Inferior parietal cortex (tissue), 1 donor: Measurements from ENCODE around the gene ZBTB9.

Experiments used
- DNase-seq: peaks from one replicate; pipeline ENCODE4 v3.0.0-alpha.2; 2016; ENCODE audit errors: extremely low spot score

The ZBTB9 gene

DNA sequence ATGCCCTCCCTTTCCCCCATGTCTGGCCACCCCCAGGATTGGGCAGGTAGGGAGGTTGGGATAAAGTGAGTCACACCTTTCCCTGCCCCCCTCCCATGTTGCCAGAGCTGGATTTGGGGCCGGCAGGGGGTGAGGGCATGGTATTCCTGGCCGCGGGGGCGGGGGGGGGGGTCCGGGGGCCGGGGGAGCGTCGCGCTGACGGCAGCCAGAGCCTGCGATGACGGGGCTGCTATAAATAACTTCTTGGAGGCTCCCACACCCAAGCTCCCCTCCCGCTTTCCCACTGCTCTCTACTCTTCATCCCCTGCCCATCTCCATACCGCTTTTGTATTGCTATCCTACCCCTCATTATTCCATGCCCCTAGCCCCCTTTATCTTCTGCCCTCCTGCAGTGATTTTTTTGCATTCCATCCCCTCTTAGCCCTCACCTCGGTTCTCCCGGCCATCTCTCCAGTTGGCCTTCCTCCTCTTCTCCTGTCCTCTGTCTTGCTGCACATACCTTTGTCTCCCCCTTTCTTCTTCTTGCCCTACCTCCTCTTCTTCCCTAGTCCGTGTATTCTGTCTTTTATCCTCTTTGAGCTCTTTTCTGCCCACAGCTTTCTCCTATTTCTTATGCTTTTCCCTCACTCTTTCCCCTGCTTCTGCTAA is 20.7 kb upstream of the ZBTB9 start:
- no peak for DNase-seq

DNA sequence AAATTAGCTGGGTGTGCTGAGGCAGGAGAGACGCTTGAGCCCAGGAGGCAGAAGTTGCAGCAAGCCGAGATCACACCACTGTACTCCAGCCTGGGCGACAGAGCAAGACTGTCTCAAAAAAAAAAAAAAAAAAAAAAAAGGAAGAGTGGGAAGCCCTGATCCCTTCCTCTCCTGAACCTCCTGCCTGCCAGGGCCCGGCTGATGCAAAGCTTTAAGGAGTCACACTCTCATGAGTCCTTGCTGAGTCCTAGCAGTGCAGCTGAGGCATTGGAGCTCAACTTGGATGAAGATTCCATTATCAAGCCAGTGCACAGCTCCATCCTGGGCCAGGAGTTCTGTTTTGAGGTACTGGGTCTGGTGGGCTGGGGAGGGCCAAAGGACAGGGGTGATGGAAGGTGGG is 19.4 kb upstream of the ZBTB9 start:
- no peak for DNase-seq

DNA sequence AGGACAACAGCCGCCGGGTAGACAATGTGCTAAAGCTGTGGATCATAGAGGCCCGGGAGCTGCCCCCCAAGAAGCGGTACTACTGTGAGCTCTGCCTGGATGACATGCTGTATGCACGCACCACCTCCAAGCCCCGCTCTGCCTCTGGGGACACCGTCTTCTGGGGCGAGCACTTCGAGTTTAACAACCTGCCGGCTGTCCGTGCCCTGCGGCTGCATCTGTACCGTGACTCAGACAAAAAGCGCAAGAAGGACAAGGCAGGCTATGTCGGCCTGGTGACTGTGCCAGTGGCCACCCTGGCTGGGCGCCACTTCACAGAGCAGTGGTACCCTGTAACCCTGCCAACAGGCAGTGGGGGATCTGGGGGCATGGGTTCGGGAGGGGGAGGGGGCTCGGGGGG is 16.7 kb upstream of the ZBTB9 start:
- DNase-seq, result no peak

DNA sequence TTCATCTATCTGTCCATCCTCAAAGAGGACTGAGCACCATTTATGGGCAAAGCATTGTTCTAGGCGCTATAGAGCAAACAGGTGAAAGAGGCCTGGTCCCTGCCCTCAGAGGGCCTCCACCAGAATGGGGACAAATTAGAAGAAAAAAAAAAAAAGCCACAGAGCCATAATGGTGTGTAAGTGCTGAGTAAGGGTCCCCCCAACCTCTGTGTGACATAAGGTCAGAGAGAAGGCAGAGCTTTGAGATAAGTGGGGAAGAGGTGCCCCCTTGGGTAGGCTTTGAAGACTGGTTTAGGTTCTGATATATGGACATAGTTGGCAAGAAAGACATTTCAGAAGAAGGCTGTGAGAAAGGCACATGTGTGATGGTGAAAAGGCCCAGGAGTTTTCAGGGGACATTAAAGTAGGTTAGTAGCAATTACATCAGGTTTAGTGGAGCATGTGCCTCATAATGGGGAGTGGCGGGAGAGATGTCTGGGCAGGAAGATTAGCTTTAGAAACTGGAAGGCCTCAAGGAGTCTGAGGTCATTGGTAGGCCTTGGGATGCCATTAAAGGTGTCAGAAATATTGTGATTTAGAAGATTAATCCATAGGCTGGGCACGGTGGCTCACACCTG is 15.3 kb upstream of the ZBTB9 start:
- no peak for DNase-seq

DNA sequence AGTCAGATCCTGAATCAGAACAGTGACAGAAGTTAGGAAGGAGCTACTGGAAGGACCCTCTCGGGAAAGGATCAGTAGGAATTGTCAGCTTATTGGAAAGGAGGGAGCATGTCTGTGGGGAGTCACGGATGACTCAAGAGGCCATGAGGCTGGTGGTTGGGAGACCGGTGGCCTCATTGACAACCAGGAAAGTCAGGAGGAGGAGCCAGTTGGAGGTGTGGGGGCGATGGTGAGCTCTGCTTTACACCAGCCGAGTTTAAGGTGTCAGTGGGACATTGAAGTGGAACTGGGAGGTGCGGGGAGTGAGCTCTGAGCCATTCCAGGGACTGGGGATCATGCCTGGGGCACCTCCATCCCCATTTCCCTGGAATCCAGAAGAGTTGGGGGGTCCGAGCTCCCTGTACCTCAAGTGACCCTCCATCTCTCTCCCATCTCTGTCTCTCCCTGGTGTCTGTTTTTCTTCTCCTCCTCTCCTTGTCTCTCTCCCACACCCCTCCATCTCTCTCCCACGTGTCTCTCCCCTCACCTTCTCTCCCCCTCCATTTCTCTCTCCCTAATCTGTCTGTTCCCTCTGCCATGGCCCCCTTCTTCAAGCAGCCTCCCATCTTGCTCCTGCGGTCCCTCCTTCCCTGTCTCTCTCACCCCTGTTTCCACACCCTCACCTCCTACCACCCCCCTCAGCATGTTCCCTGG is 14.3 kb upstream of the ZBTB9 start:
- no peak for DNase-seq

DNA sequence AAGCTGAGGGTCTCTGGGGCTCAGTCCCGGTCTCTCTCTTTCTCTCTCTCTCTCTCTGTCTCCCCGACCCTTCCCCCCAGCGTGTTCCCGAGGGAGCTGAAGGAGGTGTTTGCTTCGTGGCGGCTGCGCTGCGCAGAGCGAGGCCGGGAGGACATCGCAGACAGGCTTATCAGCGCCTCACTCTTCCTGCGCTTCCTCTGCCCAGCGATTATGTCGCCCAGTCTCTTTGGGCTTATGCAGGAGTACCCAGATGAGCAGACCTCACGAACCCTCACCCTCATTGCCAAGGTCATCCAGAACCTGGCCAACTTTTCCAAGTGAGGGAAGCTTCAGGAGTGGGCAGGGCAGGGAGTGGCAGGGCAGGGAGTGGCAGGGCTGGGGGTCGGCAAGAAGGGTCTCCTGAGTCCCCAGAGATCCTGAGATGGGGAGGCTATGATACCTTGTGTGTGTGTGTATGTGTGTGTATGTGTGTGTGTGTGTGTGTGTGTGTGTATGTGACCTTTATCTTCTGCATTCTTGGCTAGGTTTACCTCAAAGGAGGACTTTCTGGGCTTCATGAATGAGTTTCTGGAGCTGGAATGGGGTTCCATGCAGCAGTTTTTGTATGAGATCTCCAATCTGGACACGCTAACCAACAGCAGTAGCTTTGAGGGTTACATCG is 13.6 kb upstream of the ZBTB9 start:
- DNase-seq, result no peak

DNA sequence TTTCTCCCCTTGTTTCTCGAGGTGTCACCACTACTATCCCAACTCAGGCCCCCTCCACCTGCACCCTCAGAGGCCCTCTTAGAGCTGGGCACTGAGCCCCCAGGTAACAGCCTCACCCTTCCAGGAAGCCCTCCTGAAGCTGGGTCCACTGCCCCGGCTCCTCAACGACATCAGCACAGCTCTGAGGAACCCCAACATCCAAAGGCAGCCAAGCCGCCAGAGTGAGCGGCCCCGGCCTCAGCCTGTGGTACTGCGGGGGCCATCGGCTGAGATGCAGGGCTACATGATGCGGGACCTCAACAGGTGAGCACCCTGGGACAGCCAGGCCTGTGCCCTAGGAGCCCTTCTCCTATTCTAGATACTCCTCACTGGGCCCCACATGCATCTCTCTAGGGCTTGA is 12.9 kb upstream of the ZBTB9 start:
- DNase-seq, result no peak

DNA sequence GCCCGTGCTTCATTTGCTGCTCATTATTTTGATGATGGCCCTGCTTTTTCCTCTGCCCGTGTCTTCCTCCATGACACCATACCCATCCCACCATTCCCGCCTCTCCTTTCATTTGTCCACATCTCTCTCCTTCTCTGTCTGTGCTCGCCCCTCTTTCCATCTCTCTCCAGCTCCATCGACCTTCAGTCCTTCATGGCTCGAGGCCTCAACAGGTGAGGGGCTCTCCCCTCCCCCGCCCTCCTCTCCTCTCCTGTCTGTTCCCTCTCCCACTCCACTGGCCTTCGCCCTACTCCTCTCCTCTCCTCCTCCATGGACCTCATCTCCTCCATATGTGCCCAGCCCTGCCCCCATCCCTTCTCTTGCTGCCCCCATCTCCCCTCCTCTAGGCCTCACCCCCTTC is 12.1 kb upstream of the ZBTB9 start:
- no peak for DNase-seq

DNA sequence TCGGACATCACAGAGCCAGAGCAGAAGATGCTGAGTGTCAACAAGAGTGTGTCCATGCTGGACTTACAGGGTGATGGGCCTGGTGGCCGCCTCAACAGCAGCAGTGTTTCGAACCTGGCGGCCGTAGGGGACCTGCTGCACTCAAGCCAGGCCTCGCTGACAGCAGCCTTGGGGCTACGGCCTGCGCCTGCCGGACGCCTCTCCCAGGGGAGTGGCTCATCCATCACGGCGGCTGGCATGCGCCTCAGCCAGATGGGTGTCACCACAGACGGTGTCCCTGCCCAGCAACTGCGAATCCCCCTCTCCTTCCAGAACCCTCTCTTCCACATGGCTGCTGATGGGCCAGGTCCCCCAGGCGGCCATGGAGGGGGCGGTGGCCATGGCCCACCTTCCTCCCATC is 11.4 kb upstream of the ZBTB9 start:
- DNase-seq, result no peak

DNA sequence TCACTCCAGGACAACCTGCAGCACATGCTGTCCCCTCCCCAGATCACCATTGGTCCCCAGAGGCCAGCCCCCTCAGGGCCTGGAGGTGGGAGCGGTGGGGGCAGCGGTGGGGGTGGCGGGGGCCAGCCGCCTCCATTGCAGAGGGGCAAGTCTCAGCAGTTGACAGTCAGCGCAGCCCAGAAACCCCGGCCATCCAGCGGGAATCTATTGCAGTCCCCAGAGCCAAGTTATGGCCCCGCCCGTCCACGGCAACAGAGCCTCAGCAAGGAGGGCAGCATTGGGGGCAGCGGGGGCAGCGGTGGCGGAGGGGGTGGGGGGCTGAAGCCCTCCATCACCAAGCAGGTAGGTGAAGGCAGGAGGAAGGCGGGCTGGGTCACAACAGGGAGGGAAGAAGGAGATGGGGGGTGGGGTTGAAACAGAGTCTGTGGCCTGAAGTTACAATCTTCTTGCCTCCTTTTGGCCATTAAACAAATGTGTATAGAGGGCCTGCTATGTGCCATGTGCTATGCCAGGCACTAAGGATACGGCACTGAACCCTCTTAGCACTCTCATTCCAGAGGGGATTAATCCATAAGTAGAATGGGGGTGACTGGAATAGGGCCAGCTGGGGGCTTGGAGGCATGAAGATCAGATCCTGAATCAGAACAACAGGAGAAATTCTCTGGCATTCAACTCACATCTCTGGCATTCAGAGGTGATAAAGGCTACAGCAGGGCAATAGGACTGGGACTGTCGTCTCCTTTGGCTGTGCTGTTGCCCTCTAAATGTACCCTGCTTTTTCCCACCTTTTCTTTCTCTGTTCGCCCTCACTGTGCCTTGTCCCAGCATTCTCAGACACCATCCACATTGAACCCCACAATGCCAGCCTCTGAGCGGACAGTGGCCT is 10.5 kb upstream of the ZBTB9 start:
- no peak for DNase-seq

DNA sequence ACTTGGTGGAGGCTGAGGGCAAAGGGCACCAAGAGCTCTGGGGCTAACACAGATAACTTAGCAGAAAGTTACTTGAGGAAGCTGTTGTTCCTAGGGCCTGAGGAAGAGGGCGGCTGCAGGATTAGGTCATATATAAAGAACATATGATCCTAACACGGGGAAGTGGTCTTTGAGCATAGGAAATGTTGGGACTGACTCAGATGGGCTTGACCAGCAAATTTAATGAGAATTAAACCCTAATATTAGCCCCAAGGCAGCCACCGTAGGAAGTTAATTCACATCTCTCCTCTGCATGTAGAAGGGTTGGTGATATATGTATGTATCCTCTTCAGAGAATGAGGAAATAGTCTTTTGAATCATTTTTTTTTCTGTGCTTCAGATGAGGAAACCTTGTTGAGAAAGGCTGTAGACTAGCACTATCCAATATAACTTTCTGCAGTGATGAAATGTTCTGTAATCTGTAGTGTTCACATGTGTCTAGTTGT is 9.2 kb upstream of the ZBTB9 start:
- no peak for DNase-seq

DNA sequence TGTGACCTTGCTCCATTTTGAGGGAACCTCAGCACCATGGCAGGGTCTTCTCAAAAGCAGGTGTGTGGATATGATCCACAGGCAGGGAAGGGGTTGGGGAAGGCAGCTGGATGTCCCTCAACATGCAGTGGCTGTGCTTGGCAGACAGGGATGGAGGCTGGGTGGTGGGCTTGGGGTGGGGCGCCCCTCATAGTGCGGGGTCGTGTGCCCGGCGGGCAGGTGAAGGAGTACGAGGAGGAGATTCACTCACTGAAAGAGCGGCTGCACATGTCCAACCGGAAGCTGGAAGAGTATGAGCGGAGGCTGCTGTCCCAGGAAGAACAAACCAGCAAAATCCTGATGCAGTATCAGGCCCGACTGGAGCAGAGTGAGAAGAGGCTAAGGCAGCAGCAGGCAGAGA is 8.0 kb upstream of the ZBTB9 start:
- no peak for DNase-seq

DNA sequence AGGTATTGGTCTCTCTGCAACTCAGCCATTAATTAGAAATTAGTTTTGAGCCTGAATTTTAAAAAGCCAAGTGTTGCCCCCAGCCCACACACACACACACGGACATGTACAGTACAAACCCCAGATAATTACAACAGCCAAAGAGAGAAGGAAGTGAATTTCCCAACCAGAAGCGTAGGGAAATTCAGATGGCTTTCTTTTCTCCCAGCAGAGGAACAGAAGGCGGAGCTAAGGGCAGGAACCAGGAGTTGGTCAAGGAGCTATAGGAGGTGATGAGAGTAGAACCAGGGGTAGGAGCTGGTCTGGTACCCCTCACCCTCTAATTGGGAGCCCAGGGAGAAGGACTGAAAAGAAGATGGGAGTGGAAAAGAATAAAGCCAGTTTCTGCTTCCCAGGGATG is 3.9 kb upstream of the ZBTB9 start:
- no peak for DNase-seq

DNA sequence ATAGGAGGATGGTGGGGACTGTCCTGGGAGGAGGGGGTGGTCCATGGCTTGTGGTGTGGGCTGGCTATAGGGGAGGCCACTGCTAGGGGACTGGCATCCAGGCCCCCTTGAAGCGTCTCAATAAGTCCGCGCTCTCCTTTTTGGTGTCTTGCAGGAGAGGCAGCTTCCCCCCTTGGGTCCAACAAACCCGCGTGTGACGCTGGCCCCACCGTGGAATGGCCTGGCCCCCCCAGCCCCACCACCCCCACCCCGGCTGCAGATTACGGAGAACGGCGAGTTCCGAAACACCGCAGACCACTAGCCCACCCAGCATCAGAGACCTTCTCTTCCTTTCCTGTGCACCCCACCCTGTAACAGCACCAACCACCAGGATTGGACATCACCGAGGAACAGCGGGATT is 2.8 kb upstream of the ZBTB9 start:
- DNase-seq, result no peak

DNA sequence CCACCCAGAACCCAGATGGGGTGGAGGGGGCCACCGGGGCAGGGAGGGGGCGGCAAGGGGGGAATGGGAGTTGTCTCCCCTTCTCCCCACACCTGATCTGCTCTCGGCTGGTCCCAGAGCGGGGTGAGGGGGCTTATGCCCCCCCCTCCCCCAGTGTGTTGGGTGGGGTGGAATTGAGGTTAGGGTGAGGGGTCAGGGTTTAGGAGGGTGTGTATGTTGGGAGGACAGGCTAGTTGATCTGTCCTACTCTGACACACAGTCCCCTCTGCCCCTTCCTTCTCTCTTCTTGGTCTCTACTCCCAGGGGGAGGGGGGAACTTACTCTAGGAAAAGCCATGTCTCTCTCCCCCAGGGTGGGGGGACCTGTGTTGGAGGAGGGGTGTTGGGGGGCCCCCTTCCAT is 1.9 kb upstream of the ZBTB9 start:
- DNase-seq, result no peak

DNA sequence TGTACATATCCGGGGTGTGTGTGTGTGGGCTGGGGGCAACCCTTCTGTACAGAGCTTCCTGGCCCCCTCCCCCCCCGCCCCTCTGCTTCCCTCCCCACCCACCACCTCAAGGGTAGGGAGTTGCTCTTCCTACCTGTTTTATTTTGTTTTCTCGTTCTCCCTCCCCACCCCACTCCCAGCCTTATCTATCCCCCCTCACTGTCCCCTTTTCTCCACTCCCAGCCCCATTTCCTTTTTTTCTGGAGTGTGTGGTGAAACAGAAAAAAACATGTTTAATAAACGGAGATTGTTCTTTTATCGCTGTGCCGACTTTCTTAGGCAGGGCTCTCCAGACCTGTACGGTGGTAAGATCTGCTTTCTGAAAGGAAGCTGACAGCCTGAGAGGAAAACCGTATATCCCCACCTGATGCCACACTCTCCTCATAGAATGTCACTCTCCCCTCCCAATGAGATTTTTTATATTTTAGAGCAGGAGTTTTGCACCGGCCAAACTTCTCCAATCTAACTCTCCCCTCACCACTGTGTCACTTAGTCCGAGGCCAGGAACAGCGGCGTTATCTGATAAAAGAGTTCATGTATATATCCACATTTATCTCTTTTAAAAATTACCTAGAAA is 875 bp upstream of the ZBTB9 start:
- DNase-seq, result no peak

DNA sequence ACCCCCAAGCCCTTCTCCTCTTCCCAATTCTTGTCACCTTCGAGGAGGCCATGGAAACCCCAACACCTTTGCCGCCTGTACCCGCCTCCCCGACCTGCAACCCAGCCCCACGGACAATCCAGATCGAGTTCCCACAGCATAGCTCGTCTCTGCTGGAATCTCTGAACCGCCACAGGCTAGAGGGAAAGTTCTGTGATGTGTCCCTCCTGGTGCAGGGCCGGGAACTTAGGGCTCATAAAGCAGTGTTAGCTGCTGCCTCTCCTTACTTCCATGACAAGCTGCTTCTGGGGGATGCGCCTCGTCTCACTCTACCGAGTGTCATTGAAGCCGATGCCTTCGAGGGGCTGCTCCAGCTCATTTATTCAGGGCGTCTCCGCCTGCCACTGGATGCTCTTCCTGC is 675 bp downstream of the ZBTB9 start:
- no peak for DNase-seq

DNA sequence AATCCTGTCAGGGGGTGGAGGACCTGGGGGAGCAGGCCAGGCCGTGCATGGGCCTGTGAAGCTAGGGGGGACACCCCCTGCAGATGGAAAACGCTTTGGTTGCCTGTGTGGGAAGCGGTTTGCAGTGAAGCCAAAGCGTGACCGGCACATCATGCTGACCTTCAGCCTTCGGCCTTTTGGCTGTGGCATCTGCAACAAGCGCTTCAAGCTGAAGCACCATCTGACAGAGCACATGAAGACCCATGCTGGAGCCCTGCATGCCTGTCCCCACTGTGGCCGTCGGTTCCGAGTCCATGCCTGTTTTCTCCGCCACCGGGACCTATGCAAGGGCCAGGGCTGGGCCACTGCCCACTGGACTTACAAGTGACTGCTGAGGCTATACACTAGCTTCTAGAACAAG is 1.8 kb downstream of the ZBTB9 start:
- no peak for DNase-seq

DNA sequence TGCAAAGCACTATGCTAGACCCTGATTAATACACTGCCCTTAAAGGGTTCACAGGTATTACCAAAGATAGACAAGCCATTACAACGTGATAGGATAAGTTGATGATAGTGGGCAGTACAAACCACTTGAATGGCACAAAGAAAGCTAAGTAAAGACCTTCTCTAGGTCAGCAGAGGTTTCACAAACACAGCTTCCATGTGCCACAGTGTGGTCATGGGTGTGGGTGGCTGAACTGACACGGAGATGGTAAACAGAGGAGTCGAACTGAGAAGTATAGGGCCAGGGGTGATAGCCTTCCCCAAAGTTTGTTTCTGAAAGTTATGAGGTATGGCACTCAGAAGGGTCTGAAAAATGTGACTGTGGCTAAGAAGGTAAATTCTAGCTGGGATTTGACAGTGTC is 4.3 kb downstream of the ZBTB9 start:
- no peak for DNase-seq

DNA sequence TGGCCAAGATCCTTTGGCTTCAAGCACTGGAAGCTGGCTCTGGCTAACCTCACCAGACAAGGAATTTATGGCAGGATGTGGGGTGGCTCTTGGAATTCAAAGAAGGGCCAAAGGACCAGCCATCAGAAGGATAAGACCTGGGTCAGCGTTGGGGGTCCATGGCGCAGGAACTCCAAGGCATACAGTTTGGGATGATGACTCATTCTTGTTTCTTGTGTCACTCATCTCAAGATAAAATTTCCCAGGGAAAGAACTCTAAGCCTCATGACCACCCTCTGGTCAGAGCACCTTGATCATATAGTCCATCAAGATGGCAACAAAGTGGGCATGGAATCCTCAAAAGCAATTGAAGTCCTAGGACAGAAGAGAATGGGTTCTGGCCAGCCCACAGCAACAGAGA is 4.8 kb downstream of the ZBTB9 start:
- DNase-seq, result no peak

DNA sequence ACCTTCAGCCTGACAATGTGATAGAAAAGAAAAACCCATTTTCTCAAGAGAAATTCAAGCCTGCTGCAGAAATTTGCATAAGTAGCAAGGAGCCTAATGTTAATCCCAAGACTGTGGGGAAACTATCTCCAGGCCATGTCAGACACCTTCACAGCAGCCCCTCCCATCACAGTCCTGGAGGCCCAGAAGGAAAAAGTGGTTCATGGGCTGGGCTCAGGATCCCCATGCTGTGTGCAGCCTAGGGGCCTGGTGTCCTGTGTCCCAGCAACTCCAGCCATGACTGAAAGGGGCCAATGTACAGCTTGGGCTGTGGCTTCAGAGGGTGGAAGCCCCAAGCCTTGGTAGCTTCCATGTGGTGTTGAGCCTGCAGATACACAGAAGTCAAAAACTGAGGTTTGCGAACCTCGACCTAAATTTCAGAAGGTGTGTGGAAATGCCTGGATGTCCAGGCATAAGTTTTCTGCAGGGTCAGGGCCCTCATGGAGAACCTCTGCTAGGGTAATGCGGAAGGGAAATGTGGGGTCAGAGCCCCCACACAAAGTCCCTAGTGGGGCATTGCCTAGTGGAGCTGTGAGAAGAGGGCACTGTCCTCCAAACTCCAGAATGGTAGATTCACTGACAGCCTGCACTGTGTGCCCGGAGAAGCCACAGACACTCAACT is 11.8 kb downstream of the ZBTB9 start:
- no peak for DNase-seq
